K562 (cell line): ENCODE measurements around the gene MYLK4.

Source experiments
- E2F1 ChIP-seq: sonication (generic); formaldehyde crosslinking; IDR thresholded peaks from 2 replicates; pipeline ENCODE4 v1.8.1; 2023; ENCODE audit warnings: mild to moderate bottlenecking, missing genetic modification reagents, moderate library complexity
- E2F6 ChIP-seq, 2 experiments: IDR thresholded peaks; 2 replicates each; pipeline ENCODE4 v1.6.1; 2011; ENCODE audit warnings: borderline replicate concordance in 1 of 2, control low read depth in 1 of 2, low read depth in 1 of 2, low read length in 1 of 2, mild to moderate bottlenecking in 1 of 2, mixed read lengths in 1 of 2, moderate library complexity in 1 of 2; ENCODE audit not compliant: insufficient read depth in 1 of 2, insufficient read length in 1 of 2, poor library complexity in 1 of 2, severe bottlenecking in 1 of 2; ENCODE audit errors: extremely low read depth in 1 of 2
- EP300 ChIP-seq: IDR thresholded peaks from 2 replicates; pipeline ENCODE4 v1.6.1; 2012; ENCODE audit warnings: low read length, improper control_type of control experiment
- FOXA3 ChIP-seq, 2 experiments: fragments of 450-650 bp in 1 of 2; sonication (generic) in 1 of 2; formaldehyde crosslinking; IDR thresholded peaks in 1 of 2; conservative IDR thresholded peaks in 1 of 2; 2 replicates each; pipeline versions ENCODE4 v1.4.0 to v1.8.0; 2020 to 2022; ENCODE audit warnings: mild to moderate bottlenecking in 2 of 2, missing genetic modification reagents in 1 of 2
- RCOR1 ChIP-seq, 2 experiments: IDR thresholded peaks; 2 replicates each; pipeline ENCODE4 v1.6.1; 2012; ENCODE audit warnings: low read depth in 2 of 2, low read length in 2 of 2, borderline replicate concordance in 1 of 2, improper control_type of control experiment in 1 of 2
- RNF2 ChIP-seq: sonication (generic); IDR thresholded peaks from 2 replicates; pipeline ENCODE4 v1.6.1; 2016
- TAF1 ChIP-seq: IDR thresholded peaks from 2 replicates; pipeline ENCODE4 v1.6.1; 2011; ENCODE audit warnings: mild to moderate bottlenecking, low read length, moderate library complexity; ENCODE audit not compliant: insufficient read depth, control insufficient read depth, severe bottlenecking; ENCODE audit errors: extremely low read depth
- ZNF280B ChIP-seq: fragments of 250-450 bp; sonication (Bioruptor Pico); IDR thresholded peaks from 2 replicates; pipeline ENCODE4 v1.5.1; 2021; ENCODE audit warnings: mild to moderate bottlenecking
- ZNF699 ChIP-seq: fragments of 250-450 bp; sonication (Bioruptor Pico); IDR thresholded peaks from 2 replicates; pipeline ENCODE4 v1.8.0; 2021; ENCODE audit warnings: mild to moderate bottlenecking, moderate library complexity; ENCODE audit not compliant: insufficient replicate concordance
- TF ChIP-seq, protein P1 (sequence below): fragments of 250-450 bp; sonication (Bioruptor Pico); IDR thresholded peaks from 2 replicates; pipeline ENCODE4 v1.8.0; 2021; ENCODE audit warnings: borderline replicate concordance, mild to moderate bottlenecking, moderate library complexity; ENCODE audit not compliant: poor library complexity, severe bottlenecking
- TF ChIP-seq, protein P2 (sequence below), 2 experiments: fragments of 450-650 bp in 1 of 2; sonication (generic) in 1 of 2; formaldehyde crosslinking in 1 of 2; IDR thresholded peaks in 1 of 2; conservative IDR thresholded peaks in 1 of 2; 2 replicates each; pipeline versions ENCODE4 v1.6.1 to v1.8.1; 2016 to 2023; ENCODE audit warnings: mild to moderate bottlenecking in 2 of 2, moderate library complexity in 2 of 2, inconsistent platforms in 1 of 2, missing genetic modification reagents in 1 of 2

DNA sequence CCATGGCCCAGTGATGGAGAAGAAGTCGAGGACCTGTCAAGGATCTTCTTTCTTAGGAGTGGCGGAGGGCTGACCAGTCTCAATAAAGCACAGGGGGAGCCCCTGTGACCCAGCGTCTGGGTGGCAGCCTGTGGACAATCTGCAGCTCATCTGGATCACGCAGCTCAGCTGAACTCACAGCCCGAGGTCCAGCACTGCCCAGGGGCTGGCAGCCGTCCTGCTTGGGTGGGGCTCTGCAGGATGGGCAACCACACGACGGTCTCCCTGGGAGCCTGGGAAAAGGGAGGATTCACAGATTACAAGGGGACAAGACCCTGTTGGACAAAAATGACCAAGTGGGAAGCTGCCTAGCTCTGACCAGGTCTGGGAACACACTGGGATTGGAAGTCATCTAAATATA lies 110.8 kb downstream of the MYLK4 start:
- TF ChIP-seq ZNF280B (no peak), RCOR1 (IDR thresholded peaks at IDR 0.05; ENCODE audit: borderline replicate concordance in 1 of 2, low read depth in 2 of 2, low read length in 2 of 2) (no peak), E2F6 (IDR thresholded peaks at IDR 0.05; ENCODE audit: borderline replicate concordance in 1 of 2, extremely low read depth in 1 of 2, insufficient read depth in 1 of 2, insufficient read length in 1 of 2, low read depth in 1 of 2, low read length in 1 of 2, poor library complexity in 1 of 2, severe bottlenecking in 1 of 2) (no peak), ZNF699 (CRISPR knock-in tag) (no peak), E2F1 (CRISPR knock-in tag) (no peak), RNF2 (no peak), EP300 (no peak), FOXA3 (CRISPR knock-in tag; conservative IDR thresholded peaks at IDR 0.05 in 1 of 2, IDR thresholded peaks at IDR 0.05 in 1 of 2) (no peak), TAF1 (no peak)
- TF ChIP-seq, protein P1, sequence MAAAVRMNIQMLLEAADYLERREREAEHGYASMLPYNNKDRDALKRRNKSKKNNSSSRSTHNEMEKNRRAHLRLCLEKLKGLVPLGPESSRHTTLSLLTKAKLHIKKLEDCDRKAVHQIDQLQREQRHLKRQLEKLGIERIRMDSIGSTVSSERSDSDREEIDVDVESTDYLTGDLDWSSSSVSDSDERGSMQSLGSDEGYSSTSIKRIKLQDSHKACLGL (CRISPR knock-in tag) = no peak
- TF ChIP-seq, protein P2, sequence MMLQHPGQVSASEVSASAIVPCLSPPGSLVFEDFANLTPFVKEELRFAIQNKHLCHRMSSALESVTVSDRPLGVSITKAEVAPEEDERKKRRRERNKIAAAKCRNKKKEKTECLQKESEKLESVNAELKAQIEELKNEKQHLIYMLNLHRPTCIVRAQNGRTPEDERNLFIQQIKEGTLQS (IDR thresholded peaks at IDR 0.05) = no peak
- TF ChIP-seq, protein P2 (CRISPR knock-in tag; conservative IDR thresholded peaks at IDR 0.05) = no peak
